HEK293T (cell line): Measurements from ENCODE around the gene CILP2.

ENCODE experiments used
- CTCF ChIA-PET: fragments of 350-600 bp; formaldehyde crosslinking; extraction: SDS; loops from one replicate; lab custom pipeline; 2021; ENCODE audit warnings: antibody characterized with exemption, inconsistent platforms; lab: Yijun Ruan, JAX
- POLR2A ChIA-PET: fragments of 350-600 bp; formaldehyde crosslinking; extraction: SDS; loops from one replicate; lab custom pipeline; 2020; ENCODE audit warnings: antibody characterized with exemption, inconsistent platforms; lab: Yijun Ruan, JAX
- DNase-seq: peaks from one replicate; pipeline ENCODE4 v3.0.0; 2012; ENCODE audit warnings: mixed read lengths; ENCODE audit errors: extremely low spot score
- ARNT ChIP-seq: fragments of 450-650 bp; IDR thresholded peaks from 2 replicates; pipeline ENCODE4 v1.6.1; 2017; ENCODE audit warnings: mild to moderate bottlenecking
- BHLHE40 ChIP-seq: fragments of 450-650 bp; IDR thresholded peaks from 2 replicates; pipeline ENCODE4 v1.6.1; 2016; ENCODE audit warnings: mild to moderate bottlenecking, moderate library complexity, borderline replicate concordance
- CTBP1 ChIP-seq: fragments of 450-650 bp; IDR thresholded peaks from 2 replicates; pipeline ENCODE4 v1.6.1; 2016; ENCODE audit warnings: borderline replicate concordance
- ELF4 ChIP-seq: fragments of 450-650 bp; IDR thresholded peaks from 2 replicates; pipeline ENCODE4 v1.6.1; 2017; ENCODE audit warnings: antibody characterized with exemption
- FOXA1 ChIP-seq: fragments of 450-650 bp; IDR thresholded peaks from 2 replicates; pipeline ENCODE4 v1.6.1; 2016; ENCODE audit warnings: mild to moderate bottlenecking
- FOXK2 ChIP-seq: fragments of 450-650 bp; IDR thresholded peaks from 2 replicates; pipeline ENCODE4 v1.6.1; 2016; ENCODE audit warnings: mild to moderate bottlenecking
- FOXM1 ChIP-seq: fragments of 450-650 bp; IDR thresholded peaks from 2 replicates; pipeline ENCODE4 v1.6.1; 2017; ENCODE audit warnings: mild to moderate bottlenecking, borderline replicate concordance
- HDGF ChIP-seq: fragments of 450-650 bp; IDR thresholded peaks from 2 replicates; pipeline ENCODE4 v1.6.1; 2017; ENCODE audit warnings: antibody characterized with exemption, borderline replicate concordance
- L3MBTL2 ChIP-seq: fragments of 450-650 bp; conservative IDR thresholded peaks from 2 replicates; pipeline ENCODE4 v1.6.1; 2016; ENCODE audit warnings: mild to moderate bottlenecking
- LEF1 ChIP-seq: fragments of 450-650 bp; IDR thresholded peaks from 2 replicates; pipeline ENCODE4 v1.6.1; 2017; ENCODE audit warnings: mild to moderate bottlenecking, borderline replicate concordance
- NFRKB ChIP-seq: fragments of 450-650 bp; IDR thresholded peaks from 2 replicates; pipeline ENCODE4 v1.6.1; 2016; ENCODE audit warnings: mild to moderate bottlenecking, moderate library complexity
- PKNOX1 ChIP-seq: fragments of 450-650 bp; IDR thresholded peaks from 2 replicates; pipeline ENCODE4 v1.6.1; 2016
- SP1 ChIP-seq: fragments of 450-650 bp; IDR thresholded peaks from 2 replicates; pipeline ENCODE4 v1.6.1; 2017
- SUZ12 ChIP-seq: fragments of 450-650 bp; IDR thresholded peaks from 2 replicates; pipeline ENCODE4 v1.6.1; 2016; ENCODE audit warnings: mild to moderate bottlenecking
- TARDBP ChIP-seq: fragments of 450-650 bp; IDR thresholded peaks from 2 replicates; pipeline ENCODE4 v1.6.1; 2016
- ZNF384 ChIP-seq: fragments of 450-650 bp; IDR thresholded peaks from 2 replicates; pipeline ENCODE4 v1.6.1; 2016

CILP2 gene

GRCh38 chr19:19513682-19514081 is 24.4 kb upstream of the CILP2 start:
- TF ChIP-seq LEF1 (no peak), L3MBTL2 (no peak), SUZ12 (no peak), TARDBP (no peak), ZNF384 (no peak), FOXA1 (no peak), CTBP1 (no peak), ELF4 (no peak), HDGF (no peak), BHLHE40 (no peak)
- CTCF ChIA-PET = no interaction called here
- no peak for DNase-seq
- POLR2A ChIA-PET = interaction anchor here (0.6 kb wide), 1 partner anchor 70 kb away, joined by 3 read pairs; no protein-coding TSS in a partner anchor

- TF ChIP-seq ZNF384 (no peak), NFRKB (no peak), SP1 (no peak), FOXM1 (no peak), TARDBP (no peak), L3MBTL2 (no peak), LEF1 (no peak), SUZ12 (no peak), BHLHE40 (no peak), FOXA1 (no peak), CTBP1 (no peak), ARNT (no peak), FOXK2 (no peak), ELF4 (no peak), PKNOX1 (no peak), HDGF (no peak)
- DNase-seq = no peak
- ChIA-PET CTCF (no interaction called here), POLR2A (interaction anchor here (0.6 to 1.3 kb wide), 2 partner anchors 9 to 70 kb away, joined by 3 to 5 read pairs; no protein-coding TSS in a partner anchor)
Observed at GRCh38 chr19:19514215-19514657, 23.8 kb upstream of the CILP2 start.

GRCh38 chr19:19514881-19515641 is 23.0 kb upstream of the CILP2 start, which contains the start of gene TSSK6:
TSS of gene TSSK6 (minus strand) at chr19:19515548. CDS start at chr19:19515427, 121 bp downstream.
- DNase-seq = no peak
- CTCF ChIA-PET = no interaction called here
- no peak for TF ChIP-seq BHLHE40
- no peak for TF ChIP-seq ELF4
- TF ChIP-seq FOXA1 = no peak
- TF ChIP-seq LEF1 = no peak
- TF ChIP-seq TARDBP = no peak
- no peak for TF ChIP-seq NFRKB
- TF ChIP-seq ZNF384 = no peak
- no peak for TF ChIP-seq FOXM1
- TF ChIP-seq FOXK2 = no peak
- POLR2A ChIA-PET = interaction anchor here (0.6 to 2.3 kb wide), 13 partner anchors 9 to 345 kb away, joined by 3 to 7 read pairs (median 5); partner anchors contain the start of genes GATAD2A and MEF2B

GRCh38 chr19:19515642-19516519 is 22.2 kb upstream of the CILP2 start, which contains the start of gene NDUFA13:
TSS of gene NDUFA13 (plus strand) at chr19:19516225. CDS start at chr19:19516239, 14 bp downstream.
- CTCF ChIA-PET = no interaction called here
- DNase-seq = peak; percentile 94
- POLR2A ChIA-PET = interaction anchor here (0.7 to 2.3 kb wide), 12 partner anchors 9 to 346 kb away, joined by 3 to 7 read pairs (median 4); partner anchors contain the start of genes GATAD2A and MEF2B
- TF ChIP-seq L3MBTL2 (peak; percentile 74), ARNT (no peak), NFRKB (peak; percentile 46; the same call in 1 of the 2 replicates), PKNOX1 (no peak), ELF4 (peak; percentile 99), FOXK2 (no peak), FOXA1 (no peak), BHLHE40 (no peak), HDGF (no peak), CTBP1 (no peak)

GRCh38 chr19:19517235-19517619 is 20.8 kb upstream of the CILP2 start:
- no peak for TF ChIP-seq CTBP1
- no peak for TF ChIP-seq L3MBTL2
- TF ChIP-seq ZNF384 = no peak
- TF ChIP-seq ARNT = no peak
- TF ChIP-seq ELF4 = no peak
- ChIA-PET POLR2A (interaction anchor here (2.3 kb wide), 1 partner anchor 13 kb away, joined by 6 read pairs; no protein-coding TSS in a partner anchor), CTCF (no interaction called here)
- DNase-seq = no peak
